ENCODE results near the gene GSN. TPM values are rescaled to one million over a fixed set of nuclear protein-coding genes. Genes with fewer than 3 reads are reported as not detected.
A peak's percentile ranks its signal among the peaks of the same experiment; 100 is the strongest.

Gene GSN
- total RNA-seq (2014; rRNA removed; shearing (Covaris generic); ENCODE audit: low replicate concordance) = 8.7 and 13.8 TPM in 2 replicates

- peak; percentile 63 for DNase-seq (ENCODE audit: low read depth)
These were observed at the start of gene GSN for GRCh38 chr9:121267689-121268597. TSS of gene GSN (plus strand) at chr9:121268162. CDS start at chr9:121301972, 33,810 bp downstream.

DNA sequence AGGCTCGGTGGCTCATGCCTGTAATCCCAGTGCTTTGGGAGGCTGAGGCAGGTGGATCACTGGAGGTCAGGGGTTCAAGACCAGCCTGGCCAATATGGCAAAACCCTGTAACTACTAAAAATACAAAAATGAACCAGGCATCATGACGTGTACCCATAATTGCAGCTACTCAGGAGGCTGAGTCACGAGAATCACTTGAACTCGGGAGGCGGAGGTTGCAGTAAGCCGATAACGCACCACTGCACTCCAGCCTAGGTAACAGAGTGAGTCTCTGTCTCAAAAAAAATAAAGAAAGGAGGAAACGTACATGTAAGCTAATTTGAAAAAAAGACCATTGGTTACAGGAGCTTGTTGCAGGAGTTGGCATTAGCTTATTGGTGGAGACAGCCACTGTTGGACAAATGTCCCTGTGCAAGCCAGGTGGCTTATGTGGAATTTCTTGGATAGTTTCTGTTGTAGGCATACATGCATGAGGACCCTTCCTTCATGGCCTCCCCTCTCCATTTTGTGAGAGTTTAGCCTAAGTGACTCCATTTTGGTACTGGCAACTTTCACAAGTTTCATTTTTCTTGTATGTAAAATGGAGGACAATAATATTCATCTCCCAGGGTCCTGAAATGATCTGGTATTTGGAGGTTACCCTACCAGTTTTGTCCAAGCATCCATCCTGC, 49.5 kb upstream of the GSN start:
- in situ Hi-C loops (cut with HindIII; ENCODE audit: low pct_unique_long_range_greater_than_20kb, low sequenced_read_pairs) = no loop called here
- no peak for DNase-seq (ENCODE audit: low read depth)

More at GRCh38 chr9:121267689-121268597, at the start of gene GSN:
- in situ Hi-C loops (cut with HindIII; ENCODE audit: low pct_unique_long_range_greater_than_20kb, low sequenced_read_pairs) = no loop called here

DNA sequence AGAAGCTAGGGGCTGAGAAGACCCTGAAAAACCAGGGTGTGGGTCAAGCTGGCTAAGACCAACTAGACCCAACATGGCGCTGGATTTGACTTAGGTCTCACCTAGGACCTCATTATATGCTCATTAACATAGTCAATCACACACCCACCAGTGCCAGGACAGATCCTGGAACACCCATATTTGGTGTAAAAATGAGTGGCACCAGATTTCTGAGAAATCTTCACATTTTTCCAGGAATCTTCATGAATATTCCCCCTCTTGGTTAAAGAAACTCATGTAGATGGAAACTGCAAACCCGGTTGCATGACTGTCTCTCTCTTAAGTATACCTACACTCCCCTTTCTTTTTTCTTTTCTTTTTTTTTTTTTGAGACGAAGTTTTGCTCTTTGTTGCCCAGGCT, 48.4 kb upstream of the GSN start:
- in situ Hi-C loops (cut with HindIII; ENCODE audit: low pct_unique_long_range_greater_than_20kb, low sequenced_read_pairs) = no loop called here
- no peak for DNase-seq (ENCODE audit: low read depth)

DNA sequence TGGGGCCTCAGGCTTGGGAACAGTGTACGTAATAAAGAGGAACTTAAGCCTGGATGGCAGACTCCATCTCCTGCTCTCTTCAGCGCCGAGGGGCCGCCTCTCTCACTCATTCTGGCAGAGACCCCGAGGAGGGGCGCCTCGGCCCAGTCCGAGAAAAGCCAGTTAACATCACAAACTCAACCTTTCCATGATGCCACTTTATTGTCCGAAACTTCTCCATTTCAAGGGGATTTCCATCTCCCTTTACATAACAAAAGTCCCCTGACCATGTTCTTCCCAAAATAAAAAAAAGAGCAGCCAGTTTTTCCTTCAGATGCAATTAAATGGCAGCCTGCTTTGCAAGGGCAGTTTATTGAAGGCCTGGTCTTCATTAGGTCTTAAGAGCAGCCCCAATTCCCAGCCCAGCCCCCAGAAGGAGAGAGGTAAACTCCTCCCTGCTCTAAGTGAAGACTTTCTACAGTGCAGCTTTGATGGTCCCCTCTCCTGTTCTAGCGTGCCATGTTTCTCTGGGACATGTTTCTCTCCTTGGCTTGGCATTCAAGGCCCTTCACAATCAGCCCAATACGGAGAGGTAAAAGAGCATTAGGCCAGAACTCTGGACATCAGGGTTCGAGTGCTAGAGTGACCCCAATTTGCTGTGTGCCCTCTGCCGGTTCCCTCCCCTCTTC, 46.8 kb upstream of the GSN start:
- in situ Hi-C loops (cut with HindIII; ENCODE audit: low pct_unique_long_range_greater_than_20kb, low sequenced_read_pairs) = no loop called here

DNA sequence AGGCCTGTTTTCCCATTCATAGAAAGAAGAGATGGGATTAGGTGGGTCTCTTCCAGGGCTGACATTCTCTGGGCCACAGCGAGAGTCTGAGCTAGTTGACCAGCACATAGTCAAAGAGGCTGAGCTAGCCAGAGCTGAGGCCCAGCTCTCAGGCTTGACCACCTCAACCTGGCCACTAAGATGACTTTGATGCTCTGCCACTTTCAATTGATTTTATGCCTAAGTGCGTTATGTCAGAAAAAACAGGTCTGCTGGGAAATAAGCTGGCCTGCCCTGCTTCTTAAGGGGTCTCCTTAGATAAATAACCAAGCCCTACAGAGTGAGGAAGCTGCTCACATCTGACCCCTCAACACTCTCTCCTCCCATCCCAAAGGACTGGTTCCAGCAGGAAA, 46.3 kb upstream of the GSN start:
- in situ Hi-C loops (cut with HindIII; ENCODE audit: low pct_unique_long_range_greater_than_20kb, low sequenced_read_pairs) = no loop called here
- DNase-seq (ENCODE audit: low read depth) = no peak

More for the DNA sequence above, 46.8 kb upstream of the GSN start:
- DNase-seq (ENCODE audit: low read depth) = no peak

GRCh38 chr9:121222524-121223171, 45.3 kb upstream of the GSN start:
- no peak for DNase-seq (ENCODE audit: low read depth)
- in situ Hi-C loops (cut with HindIII; ENCODE audit: low pct_unique_long_range_greater_than_20kb, low sequenced_read_pairs) = no loop called here

GRCh38 chr9:121225240-121225639, 42.7 kb upstream of the GSN start:
- DNase-seq (ENCODE audit: low read depth) = no peak
- in situ Hi-C loops (cut with HindIII; ENCODE audit: low pct_unique_long_range_greater_than_20kb, low sequenced_read_pairs) = no loop called here

- in situ Hi-C loops (cut with HindIII; ENCODE audit: low pct_unique_long_range_greater_than_20kb, low sequenced_read_pairs) = no loop called here
- no peak for DNase-seq (ENCODE audit: low read depth)
These were observed 41.8 kb upstream of the GSN start for GRCh38 chr9:121226175-121226574.

- DNase-seq (ENCODE audit: low read depth) = no peak
- in situ Hi-C loops (cut with HindIII; ENCODE audit: low pct_unique_long_range_greater_than_20kb, low sequenced_read_pairs) = no loop called here
These were observed 40.1 kb upstream of the GSN start for GRCh38 chr9:121227862-121228261.

DNA sequence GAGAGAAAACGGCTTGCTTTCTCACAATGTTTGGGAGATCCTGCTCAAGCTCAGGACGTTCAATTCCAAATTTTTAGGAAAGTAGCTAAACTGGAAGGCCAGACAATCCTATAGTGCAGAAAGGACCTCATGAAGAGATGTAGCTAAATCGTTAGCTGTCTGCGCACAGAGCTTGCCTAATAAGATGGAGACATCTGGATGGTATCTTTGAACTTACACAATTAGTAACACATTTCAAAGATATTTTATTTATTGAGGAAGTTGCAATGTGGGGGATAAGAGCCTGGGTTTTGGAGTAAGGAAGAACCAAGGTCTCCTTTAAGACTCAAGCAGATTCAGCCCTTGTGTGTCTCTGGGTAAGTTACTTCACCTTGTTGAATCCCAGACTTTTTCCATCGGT, 37.7 kb upstream of the GSN start:
- no peak for DNase-seq (ENCODE audit: low read depth)
- in situ Hi-C loops (cut with HindIII; ENCODE audit: low pct_unique_long_range_greater_than_20kb, low sequenced_read_pairs) = no loop called here

- in situ Hi-C loops (cut with HindIII; ENCODE audit: low pct_unique_long_range_greater_than_20kb, low sequenced_read_pairs) = no loop called here
- no peak for DNase-seq (ENCODE audit: low read depth)
These were observed 35.7 kb upstream of the GSN start for GRCh38 chr9:121232251-121232650.

GRCh38 chr9:121233906-121234831, 33.8 kb upstream of the GSN start:
- in situ Hi-C loops (cut with HindIII; ENCODE audit: low pct_unique_long_range_greater_than_20kb, low sequenced_read_pairs) = no loop called here
- no peak for DNase-seq (ENCODE audit: low read depth)

GRCh38 chr9:121234832-121235161, 33.2 kb upstream of the GSN start:
- no peak for DNase-seq (ENCODE audit: low read depth)
- in situ Hi-C loops (cut with HindIII; ENCODE audit: low pct_unique_long_range_greater_than_20kb, low sequenced_read_pairs) = no loop called here

DNA sequence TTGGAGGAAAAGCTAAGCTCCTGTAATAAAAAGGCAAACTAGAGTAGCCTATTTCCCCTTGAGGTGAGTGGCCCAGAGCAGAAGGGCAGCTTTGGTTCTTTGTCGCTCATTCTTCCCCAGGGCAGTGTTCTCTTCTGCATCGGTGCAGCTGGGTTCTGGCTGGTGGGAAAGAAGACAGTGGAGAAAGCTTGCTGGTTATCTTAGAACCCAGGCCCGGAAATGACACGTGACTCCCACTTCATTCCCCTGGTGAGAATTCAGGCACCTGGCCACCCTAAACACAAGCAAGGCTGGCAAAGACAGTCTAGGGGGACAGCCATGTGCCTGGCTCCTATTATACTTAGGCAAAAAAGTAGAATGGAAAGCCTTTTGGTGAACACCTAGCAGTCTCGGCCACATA, 32.5 kb upstream of the GSN start:
- no peak for DNase-seq (ENCODE audit: low read depth)
- in situ Hi-C loops (cut with HindIII; ENCODE audit: low pct_unique_long_range_greater_than_20kb, low sequenced_read_pairs) = no loop called here

GRCh38 chr9:121237916-121238315, 30.0 kb upstream of the GSN start:
- DNase-seq (ENCODE audit: low read depth) = no peak
- in situ Hi-C loops (cut with HindIII; ENCODE audit: low pct_unique_long_range_greater_than_20kb, low sequenced_read_pairs) = no loop called here

DNA sequence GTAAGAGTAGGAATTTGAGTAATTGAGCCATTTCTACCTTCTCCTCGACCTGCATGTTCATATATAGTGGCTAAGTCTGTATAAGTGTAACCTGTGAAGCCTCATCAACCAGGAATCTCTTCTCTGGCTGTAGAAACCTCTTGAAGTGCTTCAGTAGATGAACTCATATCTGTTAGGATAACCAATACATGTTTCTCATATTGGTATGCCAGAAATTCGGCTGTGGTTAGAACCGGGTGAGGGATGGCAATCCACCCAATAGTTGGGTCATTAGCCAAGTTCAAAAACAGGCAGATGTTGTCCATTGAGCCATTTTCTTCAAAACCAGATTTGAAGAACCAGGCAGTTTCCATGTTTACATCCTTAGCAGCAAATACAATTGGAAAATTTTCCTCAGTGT, 28.9 kb upstream of the GSN start:
- in situ Hi-C loops (cut with HindIII; ENCODE audit: low pct_unique_long_range_greater_than_20kb, low sequenced_read_pairs) = no loop called here

DNA sequence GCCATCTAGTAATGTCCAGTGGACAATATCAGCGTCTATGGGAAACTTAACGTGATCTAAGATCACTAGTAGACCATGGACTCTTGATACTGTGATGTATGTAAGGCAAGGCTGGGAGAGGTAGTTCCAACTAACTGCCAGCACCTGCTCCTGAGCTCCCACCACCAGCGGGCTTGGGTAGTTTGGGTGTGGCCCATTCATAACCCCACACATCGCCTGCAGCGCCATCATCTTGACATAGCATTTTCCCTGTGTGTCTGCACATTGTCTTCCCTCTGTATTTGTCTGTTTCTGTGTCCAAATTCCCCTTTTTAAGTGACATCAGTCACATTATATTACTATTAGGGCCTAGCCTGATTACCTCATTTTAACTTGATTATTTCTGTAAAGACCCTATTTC, 28.1 kb upstream of the GSN start:
- in situ Hi-C loops (cut with HindIII; ENCODE audit: low pct_unique_long_range_greater_than_20kb, low sequenced_read_pairs) = no loop called here
- no peak for DNase-seq (ENCODE audit: low read depth)

More for the DNA sequence above, 28.9 kb upstream of the GSN start:
- DNase-seq (ENCODE audit: low read depth) = no peak
